RKO (cell line): ENCODE results near the gene FCHO2.

Source experiments
- DNase-seq: peaks from one replicate; pipeline ENCODE4 v3.0.0-alpha.2; 2016; ENCODE audit warnings: low spot score

FCHO2 gene

DNA sequence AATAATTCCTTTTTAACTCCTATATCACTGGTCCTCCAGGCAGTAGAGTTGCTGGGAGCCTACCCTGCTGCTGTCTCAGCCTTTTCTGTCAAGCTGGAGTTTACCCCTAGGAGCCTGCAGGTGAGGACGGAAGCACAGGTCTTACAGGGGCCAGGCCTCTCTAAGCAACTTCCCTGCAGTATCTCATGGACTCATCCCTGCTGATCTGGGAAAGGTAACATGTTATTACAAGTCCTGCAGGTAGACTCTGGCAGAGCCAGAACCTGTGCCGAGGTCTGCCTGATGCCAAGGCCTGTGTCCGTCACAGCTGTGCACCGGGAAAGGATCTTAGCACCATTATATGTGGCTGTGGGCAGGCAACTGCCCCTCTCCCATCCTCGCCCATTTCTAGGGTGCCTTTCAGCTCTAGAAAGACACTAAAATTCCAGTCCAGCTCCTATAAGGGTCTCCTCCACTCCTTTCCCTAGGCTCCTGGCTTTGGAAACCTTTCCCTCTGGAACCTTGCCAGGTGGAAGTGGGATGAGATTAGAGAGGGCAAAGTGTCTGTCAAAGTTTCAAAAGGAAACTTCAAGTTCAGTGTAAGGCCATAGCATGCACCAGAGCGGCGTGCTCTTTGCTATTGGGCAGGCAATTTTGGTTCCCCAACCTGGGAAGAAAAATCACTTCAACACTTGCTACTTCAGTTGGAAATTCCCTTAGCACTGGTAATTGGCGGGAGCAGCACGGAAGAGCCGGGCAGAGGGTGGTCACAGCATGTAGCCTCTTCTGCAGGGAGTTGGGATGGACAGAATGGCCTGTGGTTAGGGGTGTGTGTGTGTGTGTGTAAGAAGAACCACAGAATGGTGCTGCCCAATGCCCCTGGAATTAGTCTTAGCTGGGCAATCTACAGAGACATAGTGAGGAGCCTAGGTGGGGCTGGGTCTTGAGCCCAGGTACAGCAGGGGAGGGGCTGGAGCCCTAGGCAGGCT is 182.0 kb downstream of the FCHO2 start:
- no peak for DNase-seq

- no peak for DNase-seq
Observed at GRCh38 chr5:73139485-73139884, 183.6 kb downstream of the FCHO2 start.
